IPS-NIHi11 (cell line): ENCODE data around the gene FNDC3B.

ENCODE experiments used
- DNase-seq: peaks from one replicate; pipeline ENCODE4 v3.0.0; 2012; ENCODE audit warnings: mixed read lengths, low spot score

FNDC3B gene

GRCh38 chr3:172333692-172334457, 294.5 kb downstream of the FNDC3B start:
- DNase-seq, result no peak

DNA sequence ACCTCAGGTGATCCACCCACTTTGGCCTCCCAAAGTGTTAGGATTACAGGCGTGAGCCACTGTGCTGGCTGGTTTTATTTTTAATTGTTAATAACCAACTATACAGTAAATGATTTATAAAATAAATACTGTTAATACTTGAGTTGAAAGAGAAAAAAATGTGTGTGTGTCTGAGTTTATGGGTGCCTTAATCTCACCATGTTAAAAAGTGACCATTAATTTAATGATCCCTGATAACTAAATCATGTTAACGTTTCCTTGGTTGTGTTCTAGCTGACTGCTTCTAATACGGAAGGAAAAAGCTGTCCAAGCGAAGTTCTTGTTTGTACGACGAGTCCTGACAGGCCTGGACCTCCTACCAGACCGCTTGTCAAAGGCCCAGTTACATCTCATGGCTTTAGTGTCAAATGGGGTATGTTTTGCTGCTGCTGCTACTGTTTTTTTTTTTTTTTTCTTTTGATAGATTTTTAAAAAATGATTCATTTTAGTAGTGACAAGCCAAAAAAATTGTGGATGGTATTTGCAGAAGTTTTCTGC, 295.4 kb downstream of the FNDC3B start:
- no peak for DNase-seq

DNA sequence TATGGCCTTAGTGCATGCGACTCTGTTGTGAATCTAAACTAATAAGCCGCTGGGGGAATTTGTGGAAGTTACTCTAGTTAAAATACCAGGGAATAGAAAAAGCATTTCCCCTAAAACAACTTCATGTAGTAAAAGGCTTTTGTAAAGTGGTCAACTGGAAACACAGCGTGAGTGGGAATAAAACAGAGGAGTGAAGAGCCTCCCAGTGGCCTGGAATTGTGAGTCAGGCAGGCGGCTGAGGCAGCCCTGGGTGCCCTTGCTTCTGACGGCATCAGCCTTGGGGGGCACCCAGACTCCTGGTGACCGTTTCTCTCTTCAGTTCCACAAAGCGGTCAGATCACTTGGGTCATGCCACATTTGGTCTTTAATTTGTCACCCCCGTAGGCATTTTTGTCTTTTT, 300.5 kb downstream of the FNDC3B start:
- no peak for DNase-seq

DNA sequence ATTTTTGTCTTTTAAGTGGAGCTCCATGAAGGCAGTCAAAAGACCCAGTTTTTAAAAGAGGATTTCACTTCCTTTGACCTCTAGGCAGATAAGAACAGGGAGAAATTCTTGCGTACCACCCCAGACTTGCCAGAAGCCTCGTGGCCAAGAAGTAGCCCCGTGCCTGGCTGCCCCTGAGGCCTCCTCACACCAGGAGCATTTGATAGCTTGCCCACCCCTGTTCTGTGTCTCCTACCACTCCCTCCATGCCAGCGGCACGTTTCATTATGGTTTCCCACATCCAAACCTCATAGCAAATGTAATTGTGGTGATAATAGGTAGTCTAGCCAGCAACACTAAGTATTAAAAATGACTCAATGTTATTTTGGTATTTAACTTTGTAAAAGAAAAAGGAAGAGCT, 301.2 kb downstream of the FNDC3B start:
- no peak for DNase-seq

DNA sequence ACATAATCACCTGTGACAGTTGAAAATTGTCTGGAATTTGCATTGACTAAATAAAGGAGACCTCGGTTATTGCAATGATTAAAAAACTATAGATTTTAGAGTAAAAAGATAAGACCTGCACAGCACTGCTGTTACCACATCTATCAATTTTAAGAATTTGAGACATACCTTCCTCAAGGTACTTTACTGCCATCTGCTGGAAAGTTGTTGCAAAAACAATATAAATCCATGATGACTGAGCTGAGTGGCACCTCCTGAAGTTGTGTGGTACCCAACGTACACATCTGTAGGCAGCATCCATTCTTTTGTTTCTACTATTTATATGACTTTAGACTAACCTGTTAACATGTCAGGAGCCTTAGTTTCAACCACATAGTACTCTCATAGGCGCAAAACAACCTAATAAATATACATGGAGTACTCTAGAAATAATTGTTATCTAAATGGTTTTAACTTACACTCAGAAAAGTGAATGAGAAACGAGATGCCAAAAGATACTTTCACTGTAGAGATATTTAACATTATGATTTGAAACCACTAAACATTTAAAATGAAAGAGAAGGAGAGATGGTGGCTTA, 302.2 kb downstream of the FNDC3B start:
- peak; percentile 57 for DNase-seq

DNA sequence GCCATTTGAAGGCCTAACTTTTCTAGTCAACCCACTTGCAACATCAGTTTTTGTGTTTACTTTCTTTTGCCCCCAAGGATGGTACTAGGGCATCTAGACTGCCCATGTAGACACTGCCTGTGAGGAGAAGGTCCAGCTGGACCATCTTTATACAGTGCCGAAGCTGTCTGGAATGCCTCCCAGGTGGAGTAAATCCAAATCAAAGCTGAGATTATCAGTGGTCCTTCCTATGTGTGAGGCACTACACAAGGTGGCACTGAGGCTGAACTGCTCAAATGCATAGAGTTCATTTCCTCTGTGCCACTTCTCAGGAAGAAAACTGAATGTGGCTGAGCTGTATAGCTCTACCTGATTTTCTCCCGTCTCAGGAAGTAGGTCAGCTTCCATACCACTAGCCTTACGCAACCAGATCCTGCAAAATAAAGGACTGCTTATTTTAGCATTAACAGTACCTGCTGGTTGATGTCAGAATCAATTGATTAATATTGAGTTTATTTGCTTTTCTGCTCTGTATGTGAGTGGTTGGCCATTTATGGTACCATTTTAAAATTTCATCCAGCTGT, 302.8 kb downstream of the FNDC3B start:
- no peak for DNase-seq

- no peak for DNase-seq
These were observed 303.7 kb downstream of the FNDC3B start for GRCh38 chr3:172343117-172343516.

DNA sequence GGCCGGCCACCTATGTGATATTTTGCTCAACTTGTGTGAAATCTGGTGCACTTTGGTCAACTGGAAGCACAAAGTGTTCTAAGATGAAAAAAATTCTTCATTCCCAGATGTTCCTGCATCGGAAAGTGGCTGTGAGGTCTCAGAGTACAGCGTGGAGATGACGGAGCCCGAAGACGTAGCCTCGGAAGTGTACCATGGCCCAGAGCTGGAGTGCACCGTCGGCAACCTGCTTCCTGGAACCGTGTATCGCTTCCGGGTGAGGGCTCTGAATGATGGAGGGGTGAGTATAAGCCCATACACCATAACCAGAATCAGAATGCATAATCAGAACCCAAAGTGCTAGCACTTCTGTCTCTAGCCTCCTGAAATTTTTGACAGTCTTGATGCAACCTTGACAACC, 304.6 kb downstream of the FNDC3B start:
- no peak for DNase-seq

DNA sequence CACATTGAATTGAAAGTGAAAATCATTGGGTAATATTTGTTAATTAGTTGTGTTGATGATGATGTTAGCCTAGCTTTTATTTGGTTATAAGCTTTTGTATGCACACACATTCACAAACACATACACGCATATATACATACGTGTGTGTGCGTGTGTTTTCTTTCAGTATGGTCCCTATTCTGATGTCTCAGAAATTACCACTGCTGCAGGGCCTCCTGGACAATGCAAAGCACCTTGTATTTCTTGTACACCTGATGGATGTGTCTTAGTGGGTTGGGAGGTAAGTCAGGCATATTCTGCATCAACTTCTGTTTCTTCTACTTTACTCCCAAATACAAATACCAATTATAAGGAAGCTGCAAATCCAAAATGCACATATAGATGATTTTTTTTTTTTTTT, 306.8 kb downstream of the FNDC3B start:
- DNase-seq, result no peak

GRCh38 chr3:172347895-172348679, 308.7 kb downstream of the FNDC3B start:
- DNase-seq, result no peak

DNA sequence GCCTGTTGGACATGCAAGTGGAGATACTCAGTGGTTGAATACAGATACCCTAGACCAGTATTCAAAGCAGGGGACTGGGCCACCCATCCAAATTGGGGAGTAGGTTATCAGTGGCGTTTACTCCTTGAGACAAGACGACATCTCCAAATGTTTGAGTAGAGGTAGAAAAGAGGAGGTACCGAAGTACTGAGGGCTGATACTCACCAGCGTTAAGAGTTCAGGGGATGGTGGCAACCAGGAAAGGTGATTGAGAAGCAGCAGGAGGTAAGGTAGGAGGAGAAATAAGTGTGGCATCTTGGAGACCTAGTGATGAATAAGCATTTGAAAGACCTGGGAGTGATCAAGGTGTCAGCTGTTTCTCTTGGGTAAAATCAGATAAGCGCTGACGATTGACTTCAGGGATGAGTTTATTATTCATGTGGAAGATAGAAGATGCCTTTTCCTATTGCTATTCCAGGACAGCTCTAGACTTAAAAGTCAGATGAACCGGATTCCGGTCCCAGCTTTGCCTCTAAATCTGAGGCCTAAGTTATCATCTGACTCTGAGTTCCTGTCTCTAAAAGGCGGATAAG, 312.6 kb downstream of the FNDC3B start:
- DNase-seq, result no peak

GRCh38 chr3:172352786-172353185, 313.4 kb downstream of the FNDC3B start:
- no peak for DNase-seq

- no peak for DNase-seq
These were observed 315.6 kb downstream of the FNDC3B start for GRCh38 chr3:172354931-172355499.

- no peak for DNase-seq
These were observed 316.5 kb downstream of the FNDC3B start for GRCh38 chr3:172355836-172356235.

GRCh38 chr3:172356427-172356826, 317.0 kb downstream of the FNDC3B start:
- DNase-seq, result no peak

DNA sequence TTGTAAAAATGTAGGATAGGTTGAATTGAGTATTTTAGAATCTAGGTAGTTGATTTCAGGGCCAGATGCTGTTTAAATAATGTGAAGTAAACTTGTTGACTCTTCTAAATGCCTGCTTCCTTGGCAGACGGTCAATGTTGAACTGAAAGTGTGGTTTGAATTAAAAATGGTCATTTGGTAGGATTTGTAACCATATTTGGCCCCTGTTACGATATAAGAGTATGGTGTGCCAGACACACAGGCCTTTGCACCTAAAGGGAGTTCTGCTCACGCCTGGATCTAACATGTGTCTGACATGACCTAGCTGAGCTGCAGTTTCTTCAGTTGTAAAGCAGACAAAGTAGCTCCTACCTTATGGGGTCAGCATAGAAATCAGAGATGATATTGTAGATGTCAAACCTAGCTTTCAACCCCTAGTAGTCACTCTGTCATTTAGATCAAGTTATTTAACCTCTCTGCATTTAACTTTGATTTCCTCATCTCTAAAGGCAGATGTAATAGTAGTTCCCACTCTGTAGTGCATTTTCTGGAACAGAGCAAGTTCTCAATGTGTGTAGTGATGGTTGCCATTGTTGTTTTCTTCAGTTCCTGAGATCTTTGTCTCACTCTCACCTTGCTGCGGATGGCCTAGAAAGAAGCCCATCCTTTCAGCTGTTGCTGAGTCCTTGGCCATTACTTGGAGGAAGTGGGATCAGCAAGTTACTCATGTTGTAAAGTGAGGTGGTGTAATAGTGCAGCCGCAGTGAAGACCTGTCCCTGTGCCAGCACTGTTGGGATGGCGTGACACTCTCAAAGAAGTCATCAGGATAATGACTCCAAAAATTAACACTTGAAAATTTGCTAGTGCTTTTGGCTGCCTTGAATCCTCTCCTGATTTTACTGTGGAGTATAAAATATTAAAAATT, 318.7 kb downstream of the FNDC3B start:
- DNase-seq, result no peak

GRCh38 chr3:172359231-172359630, 319.9 kb downstream of the FNDC3B start:
- no peak for DNase-seq

GRCh38 chr3:172359996-172360395, 320.6 kb downstream of the FNDC3B start:
- DNase-seq, result no peak

- DNase-seq, result no peak
These were observed 323.2 kb downstream of the FNDC3B start for GRCh38 chr3:172362583-172362982.

DNA sequence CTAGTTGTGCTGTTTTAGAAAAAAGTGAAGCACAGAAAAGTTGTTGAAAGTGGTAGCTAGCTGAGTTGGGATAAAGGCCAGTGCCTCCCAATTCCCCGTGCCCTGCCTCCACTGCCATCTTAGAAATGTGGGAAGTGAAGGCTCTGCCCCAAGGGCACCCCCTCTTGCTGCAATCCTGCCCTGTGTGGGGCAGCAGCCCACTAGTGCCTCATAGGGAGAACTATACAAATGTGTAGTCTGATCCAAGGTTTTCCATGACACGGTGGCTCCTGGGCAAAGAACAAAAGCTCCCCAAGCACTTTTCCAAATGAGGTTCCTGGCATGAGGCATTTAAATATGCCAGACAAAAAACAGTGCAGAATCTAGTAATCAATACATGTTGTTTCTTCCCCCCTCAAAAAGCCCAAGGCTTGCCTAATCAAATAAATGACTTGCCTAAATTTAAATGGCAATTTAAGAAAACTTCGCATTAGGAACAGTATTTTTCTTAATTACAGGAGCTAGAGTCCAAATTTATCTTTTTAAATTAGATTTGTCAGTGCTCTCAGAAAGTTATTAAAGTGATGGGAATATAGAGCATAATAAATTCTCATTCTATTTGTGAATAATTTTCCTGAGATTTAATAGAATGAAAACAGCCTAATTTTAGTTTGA, 325.1 kb downstream of the FNDC3B start:
- no peak for DNase-seq
